Activated CD4-positive, alpha-beta T cell treated with anti-CD3 and anti-CD28 coated beads, Interleukin-2, amount 50 U/mL, for 4 hours (primary cell): Measurements from ENCODE around the gene ZNF554.

Experiments used
- DNase-seq, 2 experiments: peaks; one replicate each; pipeline ENCODE4 v3.0.0-alpha.2; 2020

Gene ZNF554

DNA sequence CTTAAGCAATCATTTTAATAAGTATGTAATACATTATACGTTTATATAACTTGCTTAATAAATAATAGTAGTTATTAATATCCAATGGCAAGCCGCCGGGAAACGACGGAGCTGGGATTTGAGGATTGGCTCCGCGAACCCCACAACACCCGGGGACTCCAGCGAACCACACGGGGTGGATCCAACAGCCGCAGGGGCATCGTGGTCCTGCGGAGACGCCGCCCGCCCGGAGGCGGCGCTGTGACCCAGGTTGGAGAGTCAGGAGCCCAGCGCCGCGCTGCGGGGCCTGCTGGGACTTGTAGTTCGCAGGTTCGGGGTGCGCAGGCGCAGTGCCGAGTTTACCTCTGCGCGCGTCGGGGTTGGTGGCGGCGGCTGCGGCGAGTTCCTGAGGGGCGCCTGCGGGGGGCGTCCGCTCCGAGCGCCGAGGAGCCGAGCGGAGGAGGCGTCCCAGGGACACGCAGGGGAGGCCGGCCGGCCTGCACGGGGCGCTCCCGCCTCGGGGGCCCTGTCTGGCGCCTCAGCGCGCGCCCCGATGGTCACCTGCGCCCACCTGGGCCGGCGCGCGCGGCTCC lies at the start of gene ZNF554:
Gene ZNF554, plus strand, starts transcription at position 329 of the 572 bp plus-strand sequence. Its CDS starts 204 bp downstream, at position 533.
- DNase-seq = peak; percentile 97

DNA sequence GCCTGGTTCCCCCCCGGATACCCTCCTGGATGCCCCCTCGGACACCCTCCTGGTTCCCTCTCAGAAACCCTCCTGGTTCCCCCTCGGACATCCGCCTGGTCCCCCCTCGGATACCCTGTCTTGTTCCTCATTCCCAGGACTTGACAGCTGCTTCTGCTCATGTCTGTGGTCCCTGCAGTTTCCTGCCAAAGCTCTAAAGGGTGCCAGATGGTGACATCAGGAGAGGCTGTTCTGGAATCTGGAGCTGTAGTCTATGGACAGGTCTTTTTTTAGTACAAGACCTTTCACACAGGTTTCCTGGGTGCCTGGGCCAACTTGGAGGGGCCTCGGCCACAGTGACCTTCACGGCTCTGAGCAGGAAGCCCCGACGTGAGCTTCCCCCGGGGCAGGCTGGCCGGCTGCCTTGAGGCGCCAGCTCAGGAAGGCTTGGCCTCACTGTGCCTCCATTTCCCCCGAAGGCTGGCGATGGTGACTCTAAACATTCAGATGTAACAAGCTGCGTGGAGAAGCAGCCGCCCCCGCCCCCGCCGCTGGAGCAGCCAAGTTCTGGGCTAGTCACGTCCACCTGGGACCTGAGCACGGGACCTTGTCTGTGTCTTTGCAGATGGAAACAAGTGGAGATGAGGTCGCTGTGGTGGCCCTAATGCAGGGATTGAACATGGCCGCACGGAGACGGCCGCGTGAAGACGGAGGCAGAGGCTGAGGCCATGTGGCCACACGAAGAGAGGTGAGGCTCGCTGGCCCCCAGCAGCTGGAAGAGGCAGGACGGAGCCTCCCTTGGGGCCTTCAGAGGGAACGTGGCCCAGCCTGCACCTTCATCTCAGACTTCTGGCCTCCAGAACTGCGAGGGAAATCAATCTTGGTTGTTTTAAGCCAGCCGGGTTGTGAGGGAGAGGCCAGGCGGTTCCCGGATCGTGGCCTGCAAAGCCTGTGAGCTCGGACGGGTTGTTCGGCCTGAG lies 49.3 kb upstream of the ZNF554 start:
- no peak for DNase-seq

DNA sequence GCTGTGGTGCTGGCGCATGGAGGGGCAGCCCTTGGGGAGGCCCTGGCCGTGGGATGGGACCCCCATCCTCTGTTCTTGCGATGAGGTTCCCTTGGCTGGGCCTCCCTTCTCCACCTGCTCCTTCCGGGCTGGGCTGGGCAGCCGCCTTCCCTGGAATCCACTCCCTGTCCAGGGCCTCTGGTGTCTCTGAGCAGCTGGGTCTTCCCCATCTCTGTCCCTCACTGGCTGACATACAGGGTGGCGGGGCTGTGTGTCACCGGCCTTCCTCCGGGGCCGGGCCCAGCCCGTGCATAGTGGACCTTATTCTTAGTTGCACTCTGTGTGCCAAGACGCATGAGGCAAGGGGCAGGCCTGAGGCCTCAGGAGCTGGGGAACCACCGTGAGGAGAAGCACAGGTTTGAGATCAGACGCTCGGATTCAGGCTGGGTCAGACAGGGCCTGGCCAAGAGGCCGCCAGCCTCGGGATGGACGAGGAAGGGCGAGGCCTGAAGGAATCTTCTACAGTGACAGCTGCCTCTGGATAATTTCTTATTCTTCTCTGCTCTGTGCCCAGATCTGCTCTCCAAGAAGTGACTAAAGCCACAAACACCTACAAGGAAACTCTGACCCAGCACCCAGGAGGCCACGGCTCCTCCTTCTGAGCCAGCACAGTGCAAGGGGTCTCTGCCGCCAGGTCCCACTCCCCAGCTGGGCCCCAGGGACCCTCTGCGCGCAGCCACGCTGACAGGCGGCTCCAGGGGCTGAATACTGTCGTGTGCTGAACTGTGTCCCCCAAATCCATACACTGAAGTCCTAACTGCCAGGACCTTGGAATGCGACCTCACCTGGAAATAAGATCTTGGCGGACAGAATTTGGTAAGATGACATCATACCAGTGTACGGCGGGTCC lies 47.6 kb upstream of the ZNF554 start:
- DNase-seq = no peak

DNA sequence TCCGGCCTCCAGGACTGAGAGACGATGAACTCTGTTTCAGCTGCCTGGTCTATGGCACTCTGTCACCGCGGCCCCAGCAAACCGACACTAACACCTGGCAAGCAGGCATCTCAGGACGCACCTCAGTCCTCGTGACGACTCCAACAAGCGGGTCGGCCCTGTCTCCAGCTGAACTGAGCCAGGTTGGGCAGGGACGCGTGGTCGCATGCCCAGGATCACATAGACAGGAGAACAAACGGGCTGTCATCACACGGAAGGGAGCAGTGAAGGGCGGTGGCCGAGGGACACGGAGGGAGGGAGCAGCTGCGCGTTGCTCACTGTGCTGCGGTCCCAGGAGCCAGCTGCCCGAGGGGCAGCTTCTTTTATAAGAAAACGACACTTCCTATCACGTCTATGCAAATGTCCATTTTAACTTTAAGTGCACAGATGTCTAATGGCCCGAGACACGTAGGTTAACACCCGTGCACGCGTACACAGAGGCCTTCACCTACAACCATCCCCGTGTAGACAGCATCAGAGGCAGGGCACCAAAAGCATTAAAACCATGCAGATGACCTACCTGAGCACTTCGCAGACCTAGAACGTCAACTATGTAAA lies 45.5 kb upstream of the ZNF554 start:
- no peak for DNase-seq

DNA sequence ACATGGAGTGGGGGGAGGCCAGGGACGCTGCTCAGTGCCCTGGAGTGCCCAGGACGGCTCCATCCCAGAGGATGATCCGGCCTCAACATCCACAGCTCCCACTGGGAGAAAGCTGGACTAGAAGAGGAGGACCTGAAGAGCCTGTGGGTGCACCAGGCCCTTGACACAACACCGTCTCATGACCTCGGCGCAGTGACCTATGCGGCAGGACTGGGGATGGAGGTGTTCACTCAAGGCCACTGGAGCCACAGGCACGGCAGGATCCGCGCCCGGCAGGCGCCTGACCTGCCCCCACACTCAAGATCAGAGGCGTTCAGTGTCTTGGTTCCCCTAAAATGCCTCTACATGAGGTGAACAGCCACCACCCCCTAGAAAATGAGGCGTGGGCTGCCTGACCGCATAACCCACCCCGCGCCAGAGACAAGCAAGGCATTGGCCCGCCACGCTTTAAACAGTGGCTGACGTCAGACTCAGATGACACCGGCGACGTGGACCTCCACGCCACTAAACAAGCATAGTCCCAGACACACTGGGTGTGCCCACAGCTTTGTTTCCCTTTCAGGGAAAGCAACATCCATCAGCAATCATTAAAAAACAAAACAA lies 44.6 kb upstream of the ZNF554 start:
- DNase-seq = no peak

DNA sequence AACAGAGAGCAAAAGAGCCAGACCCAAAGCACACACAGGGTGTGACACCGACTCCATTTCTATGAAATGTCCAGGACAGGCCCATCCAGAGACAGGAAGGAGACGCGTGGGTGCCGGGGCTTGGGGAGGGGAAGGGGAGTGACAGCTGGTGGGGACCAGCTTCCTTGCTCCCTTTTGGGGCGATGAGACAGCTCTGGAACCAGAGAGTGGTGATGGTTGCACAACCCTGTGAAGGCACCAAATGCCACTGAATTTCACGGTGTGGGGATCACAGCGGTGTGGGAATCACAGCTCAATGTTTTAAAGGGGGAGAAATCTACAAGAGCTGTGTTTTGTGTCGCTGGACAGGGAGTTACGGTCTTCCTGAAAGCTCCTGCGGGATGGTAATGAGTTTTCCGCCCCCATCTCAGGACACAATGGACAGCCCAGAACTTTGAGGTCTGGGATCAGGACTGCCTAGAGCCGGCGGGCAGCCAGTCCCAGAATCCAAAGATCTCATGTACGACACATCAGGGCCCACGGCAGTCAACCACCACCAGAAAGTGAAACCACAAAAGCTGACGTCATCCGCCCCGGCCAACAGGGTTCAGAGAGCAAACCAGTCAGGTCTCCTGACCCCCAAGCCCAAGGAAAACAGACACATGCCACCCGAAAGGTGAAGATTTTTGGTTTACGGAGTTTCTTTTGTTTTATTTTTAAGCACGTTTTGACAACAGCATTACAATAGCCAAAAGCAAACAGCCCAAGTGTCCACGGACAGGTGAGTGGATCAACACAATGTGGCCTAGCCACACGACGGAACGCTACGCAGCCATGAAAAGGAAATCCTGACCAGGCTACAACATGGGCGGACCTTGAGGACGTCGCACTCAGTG lies 43.9 kb upstream of the ZNF554 start:
- DNase-seq = peak; percentile 69 to 72

DNA sequence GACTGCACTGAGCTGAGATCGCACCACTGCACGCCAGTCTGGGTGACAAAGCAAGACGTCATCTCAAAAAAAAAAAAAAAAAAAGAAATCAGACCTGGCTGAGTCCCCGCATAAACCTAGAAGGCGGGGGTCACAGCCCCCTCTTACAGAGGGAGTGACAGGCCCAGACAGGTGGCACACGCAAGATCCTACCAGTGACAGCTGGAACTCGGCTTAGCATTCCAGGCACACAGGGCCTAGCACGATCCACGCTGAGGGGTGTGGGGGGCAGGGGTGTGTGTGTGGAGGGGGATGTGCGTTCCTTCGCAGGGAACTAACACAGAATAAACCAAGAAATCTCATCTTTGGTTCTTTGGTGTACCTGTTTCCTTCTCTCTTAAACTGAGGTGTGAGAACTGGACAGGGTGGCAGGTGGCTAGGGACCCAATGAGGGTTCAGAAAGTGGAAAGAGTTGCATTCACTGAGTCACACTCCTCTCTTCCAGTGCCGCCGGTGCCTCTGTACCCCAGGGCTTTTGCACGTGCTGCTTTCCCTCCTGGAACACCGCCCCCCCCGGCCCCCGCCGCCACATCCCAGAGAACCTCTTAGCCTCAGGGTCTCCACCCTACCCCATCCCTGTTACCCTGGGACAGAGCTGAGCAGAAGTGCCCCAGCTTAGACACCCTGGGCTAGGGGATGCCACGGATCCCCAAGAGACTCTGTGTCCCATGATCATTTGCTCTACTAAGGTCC lies 41.5 kb upstream of the ZNF554 start:
- DNase-seq = no peak

DNA sequence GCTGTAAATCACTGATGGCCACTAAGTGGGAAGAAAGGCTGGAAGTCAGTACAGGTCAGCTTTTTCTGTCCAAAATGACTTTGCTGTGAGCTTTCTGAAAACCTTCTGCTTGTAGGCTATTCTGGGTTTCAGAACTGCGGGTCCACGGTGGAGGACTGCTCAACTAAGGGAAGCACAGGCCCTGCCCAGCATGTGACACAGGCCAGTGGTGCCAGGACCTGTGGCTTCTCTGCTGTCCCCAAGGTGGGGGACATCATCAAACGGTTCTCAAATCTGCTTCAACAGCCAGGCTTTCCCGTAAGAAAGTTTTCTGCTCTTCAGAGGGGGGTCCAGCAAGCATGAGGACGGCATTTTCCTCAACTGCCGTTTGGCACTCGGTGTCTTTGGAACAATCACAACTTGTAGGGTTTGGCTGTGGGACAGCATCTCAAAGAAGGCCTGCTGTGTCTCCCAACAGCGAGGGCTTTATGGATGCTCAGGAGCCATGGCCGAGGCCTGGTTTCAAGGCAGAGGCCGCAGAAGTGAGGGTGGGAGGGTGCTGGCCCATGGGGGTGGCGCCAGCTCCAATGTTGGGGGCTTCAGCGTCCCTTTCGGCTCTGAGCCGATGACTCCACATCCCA lies 40.4 kb upstream of the ZNF554 start:
- no peak for DNase-seq

DNA sequence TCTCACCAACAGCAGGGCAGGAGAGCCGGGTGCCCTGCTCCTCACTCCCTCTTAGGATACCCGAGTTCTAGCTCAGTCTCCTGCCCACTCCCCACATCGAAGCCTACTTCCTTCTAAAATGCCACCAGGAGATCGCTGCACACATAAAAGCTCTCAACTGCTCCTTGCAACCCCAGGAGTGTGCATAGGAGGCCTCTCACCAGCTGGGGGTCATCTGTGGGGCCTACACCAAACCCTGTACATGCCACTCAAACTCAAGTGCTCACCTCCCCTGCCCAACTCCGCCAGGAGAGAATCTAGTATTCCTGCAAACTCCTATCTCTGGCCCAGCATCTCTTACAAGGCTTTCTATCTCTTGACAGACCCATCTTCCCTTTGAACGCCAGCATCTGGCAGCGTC lies 39.4 kb upstream of the ZNF554 start:
- DNase-seq = no peak

DNA sequence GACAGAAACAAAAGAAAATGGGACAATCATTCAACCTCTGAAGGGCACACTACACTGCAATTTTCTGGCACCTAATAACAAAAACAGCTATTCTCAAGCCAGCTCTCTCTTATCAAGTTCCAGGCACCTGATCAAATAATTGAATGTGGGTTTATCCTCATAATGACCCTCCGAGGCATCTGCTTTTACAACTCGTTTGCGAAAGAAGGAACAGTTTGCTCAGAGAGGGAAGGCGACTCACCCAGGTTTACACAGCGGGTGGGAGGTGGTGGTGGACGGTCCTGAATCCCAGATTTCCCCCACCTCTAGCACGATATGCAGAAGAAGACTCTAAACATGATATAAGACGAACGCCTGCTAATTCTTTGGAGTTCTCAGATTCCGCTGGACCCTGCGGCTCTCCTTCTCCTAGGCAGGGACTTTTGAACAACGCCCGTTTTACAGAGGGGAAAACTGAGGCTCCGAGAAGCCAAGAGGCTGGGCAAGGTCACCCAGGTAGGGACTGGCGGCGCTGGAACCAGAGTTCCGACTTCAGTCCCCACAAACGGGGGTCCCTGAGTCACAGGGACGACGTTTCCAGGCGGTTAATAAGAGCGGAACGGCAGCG lies 37.2 kb upstream of the ZNF554 start:
- DNase-seq = peak in 1 of 2 experiments; percentile 21

DNA sequence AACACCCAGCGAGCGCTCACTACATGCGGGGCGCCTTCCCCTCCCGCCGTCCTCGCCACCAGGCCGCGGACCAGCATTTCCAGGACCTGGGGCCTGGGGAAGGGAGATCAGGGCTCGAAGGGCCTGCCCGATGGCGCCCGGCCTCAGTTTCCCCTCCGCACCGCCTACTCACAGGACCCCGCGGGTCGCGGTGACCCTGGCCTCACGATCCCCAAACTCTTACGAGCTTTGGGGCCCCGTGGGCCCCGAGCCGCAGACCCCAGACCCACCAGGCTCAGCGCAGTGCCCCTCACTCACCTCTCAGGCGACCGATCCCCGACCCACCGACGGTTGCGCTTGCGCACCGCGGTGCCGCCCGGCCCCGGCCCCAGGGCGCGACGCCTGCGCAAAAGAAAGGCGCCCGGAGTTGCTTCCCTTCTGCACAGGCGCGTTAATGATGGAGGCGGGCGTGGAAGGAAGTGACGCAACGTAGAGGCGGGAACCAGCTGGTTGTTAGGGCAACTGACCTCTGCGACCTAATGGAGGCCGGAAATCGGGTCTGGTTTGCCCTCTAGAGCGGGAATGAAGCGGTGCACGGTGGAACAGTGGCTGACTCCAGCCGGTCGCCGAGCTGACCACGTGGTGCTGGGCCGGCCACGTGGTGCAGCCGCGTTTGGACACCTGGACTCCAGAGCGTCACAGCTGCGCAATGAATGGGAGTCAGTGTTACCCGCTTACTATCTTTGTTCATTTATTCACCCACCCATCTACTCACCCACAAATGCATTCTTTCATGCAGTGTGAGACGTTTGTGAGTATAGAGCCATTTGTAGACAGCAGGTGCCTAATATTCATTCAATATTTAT lies 36.5 kb upstream of the ZNF554 start, which contains the start of gene SGTA:
Gene SGTA, minus strand, starts transcription at position 338 of the 845 bp plus-strand sequence. CDS start 14,205 bp downstream, outside the sequence.
- peak; percentile 95 to 96 for DNase-seq

DNA sequence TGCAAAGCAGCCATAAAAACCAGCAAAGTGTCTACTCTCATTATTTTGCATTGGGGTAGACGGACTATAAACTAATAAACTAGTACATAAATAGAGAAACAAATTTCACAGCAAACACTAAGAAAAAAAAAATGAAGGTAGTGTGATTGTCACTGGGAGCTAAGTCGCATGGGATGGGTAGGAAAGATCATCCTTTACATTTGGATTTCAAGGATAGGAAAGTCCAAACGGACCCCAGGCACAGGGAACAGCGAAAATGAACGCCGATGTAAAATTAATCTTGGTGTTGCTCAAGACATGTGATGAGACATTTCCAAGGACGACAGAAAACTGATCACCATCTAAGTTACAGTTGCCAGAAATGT lies 35.9 kb upstream of the ZNF554 start:
- no peak for DNase-seq

DNA sequence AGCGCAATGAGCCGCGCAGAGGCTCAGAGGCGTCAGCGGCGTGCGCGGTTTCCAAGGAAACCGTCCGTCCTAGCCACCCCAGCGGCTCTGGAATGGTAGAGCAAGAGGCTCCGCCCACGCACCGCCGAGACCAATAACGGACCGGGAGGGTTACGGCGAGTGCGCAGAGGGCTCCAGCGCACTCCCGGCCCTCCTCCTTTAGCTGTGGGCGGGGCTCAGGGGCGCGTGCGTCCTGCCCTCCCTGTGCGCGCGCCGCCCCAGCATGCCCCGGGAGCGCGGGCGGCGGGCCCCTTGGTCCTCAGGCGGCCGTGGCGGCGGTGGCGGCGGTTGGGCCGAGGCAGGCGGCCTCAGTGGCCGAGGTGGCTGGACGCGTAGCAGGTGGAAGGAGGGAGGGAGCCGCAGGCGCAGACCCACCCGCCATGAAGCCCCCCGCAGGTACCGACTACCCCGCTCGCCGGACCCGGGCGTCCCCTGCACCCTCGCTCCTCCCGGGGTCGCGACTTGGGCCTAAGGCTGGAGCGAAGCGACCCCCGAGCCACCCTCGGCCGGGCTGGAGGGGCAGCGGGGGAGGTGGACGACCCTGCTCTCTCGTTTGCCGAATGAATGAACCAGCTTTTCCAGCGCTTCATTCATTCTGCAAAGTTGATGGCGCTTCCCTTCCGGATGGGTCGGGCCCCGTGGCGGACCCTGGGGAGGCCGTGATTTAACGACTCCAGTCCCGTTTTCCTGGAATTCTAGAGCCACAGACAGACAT lies 34.2 kb upstream of the ZNF554 start, which contains the start of gene THOP1:
Gene THOP1, plus strand, starts transcription at position 260 of the 754 bp plus-strand sequence. Its CDS starts 160 bp downstream, at position 420.
- peak; percentile 99 for DNase-seq

DNA sequence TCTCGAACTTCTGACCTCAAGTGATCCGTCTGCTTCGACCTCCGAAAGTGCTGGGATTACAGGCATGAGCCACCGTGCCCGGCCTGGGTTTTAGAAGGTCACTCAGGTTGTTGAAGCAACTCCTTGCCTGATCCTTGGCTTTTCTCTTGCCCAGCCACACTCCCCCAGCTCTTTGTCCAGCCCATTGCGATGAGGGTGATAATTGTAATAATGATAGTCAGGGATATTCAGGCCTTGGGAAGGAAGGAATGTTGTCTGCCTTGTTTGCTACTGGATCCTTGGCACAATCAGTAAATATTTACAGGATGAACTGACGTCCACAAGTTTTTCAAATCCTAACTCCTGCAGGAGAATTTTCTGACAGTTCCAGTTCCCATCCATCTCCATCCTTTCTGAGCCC lies 32.6 kb upstream of the ZNF554 start:
- no peak for DNase-seq

DNA sequence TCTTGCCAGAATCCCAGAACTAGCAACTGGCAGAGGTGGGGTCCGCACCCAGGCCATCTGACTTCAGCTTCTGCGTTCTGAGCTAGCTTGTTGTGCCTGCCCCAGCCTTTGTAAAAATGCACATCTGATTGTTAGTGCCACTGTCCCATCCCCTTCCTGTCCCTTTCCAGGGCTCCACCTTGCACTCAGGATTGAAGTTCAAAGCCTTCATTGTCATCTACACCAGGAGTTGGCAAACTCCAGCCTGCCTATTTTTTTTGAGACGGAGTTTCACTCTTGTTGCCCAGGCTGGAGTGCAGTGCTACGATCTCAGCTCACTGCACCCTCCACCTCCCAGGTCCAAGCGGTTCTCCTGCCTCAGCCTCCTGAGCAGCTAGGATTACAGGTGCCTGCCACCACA lies 31.4 kb upstream of the ZNF554 start:
- no peak for DNase-seq

DNA sequence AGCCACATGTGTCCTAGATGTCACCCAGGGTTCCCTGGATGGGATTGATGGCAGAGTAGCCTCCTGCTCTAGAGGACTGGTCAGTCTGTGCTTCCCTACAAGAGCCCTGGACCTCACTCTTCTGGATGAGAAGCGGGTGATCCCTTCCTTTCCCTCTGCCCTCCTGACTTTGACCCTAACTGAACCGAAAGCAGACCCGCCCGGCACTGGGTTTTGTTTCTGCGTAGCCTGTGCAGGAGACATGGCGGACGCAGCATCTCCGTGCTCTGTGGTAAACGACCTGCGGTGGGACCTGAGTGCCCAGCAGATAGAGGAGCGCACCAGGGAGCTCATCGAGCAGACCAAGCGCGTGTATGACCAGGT lies 29.5 kb upstream of the ZNF554 start:
- no peak for DNase-seq

DNA sequence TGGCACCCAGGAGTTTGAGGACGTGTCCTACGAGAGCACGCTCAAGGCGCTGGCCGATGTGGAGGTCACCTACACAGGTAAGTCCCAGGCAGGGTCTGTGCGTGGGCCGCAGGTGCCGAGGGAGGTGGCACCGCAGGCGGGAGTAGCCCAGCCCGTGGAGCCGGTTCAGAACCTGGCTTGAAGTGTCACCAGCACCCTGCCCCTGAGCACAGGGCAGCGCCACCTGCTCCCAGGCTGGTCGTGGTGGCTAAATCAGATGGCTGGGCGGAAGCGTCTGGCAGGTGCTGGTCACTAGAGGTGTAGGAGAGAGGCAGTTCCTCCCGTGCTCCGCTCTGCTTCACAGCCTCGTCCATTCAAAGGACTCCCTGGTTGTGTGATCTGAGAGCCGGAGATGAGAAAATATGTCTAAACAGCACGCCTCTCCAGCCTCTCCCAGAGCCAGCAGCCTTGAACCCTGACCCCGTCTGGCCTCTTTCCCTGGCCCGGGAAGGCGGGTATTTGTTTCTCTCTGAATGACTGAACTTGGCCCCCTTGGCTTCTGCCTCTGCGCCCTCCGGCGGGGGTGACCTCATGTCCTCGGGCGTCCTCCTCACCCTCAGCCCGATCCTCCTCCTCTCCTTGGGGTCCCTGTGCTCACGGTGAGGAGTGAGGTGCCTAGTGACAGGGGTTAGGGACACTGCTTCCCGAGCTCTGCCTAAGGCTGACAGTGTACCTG lies 29.0 kb upstream of the ZNF554 start:
- DNase-seq = no peak
